Neural cell (in vitro differentiated cells): Measurements from ENCODE around the gene FITM2. TPM values are rescaled to one million over a fixed set of nuclear protein-coding genes. Genes with fewer than 3 reads are reported as not detected.

Source experiments
- H2AFZ ChIP-seq: fragments of 200-600, 300-800 bp; sonication (generic), shearing (Covaris generic); 2 replicates; pipeline ENCODE4 v1.6.0; 2014; ENCODE audit warnings: low read depth, mild to moderate bottlenecking, antibody characterized with exemption, low read length, moderate library complexity
- H3F3A ChIP-seq: fragments of 200-600 bp; shearing (Covaris generic); 2 replicates; pipeline ENCODE4 v1.6.1; 2016; ENCODE audit warnings: mild to moderate bottlenecking, moderate library complexity, mixed read lengths, antibody characterized with exemption, low read length; ENCODE audit not compliant: insufficient read depth, poor library complexity, severe bottlenecking
- H3K27ac ChIP-seq: fragments of 200-600, 300-800 bp; sonication (generic), shearing (Covaris generic); 2 replicates; pipeline ENCODE4 v1.5.1; 2014; ENCODE audit warnings: mild to moderate bottlenecking, low read length, moderate library complexity
- H3K27me3 ChIP-seq: fragments of 300-800, 200-600 bp; sonication (generic), shearing (Covaris generic); 2 replicates; pipeline ENCODE4 v1.6.0; 2014; ENCODE audit warnings: mild to moderate bottlenecking, low read depth, low read length, moderate library complexity; ENCODE audit not compliant: insufficient read depth
- H3K36me3 ChIP-seq: fragments of 300-800, 200-600 bp; sonication (generic), shearing (Covaris generic); 2 replicates; pipeline ENCODE4 v1.5.1; 2014; ENCODE audit warnings: mild to moderate bottlenecking, antibody characterized with exemption, low read length, moderate library complexity; ENCODE audit not compliant: insufficient read depth
- H3K4me2 ChIP-seq: fragments of 300-800, 200-600 bp; sonication (generic), shearing (Covaris generic); 2 replicates; pipeline ENCODE4 v1.6.0; 2014; ENCODE audit warnings: mild to moderate bottlenecking, low read length
- H3K4me3 ChIP-seq: fragments of 300-800, 200-600 bp; sonication (generic), shearing (Covaris generic); 2 replicates; pipeline ENCODE4 v1.5.1; 2014; ENCODE audit warnings: mild to moderate bottlenecking, low read length, moderate library complexity
- H3K79me2 ChIP-seq: fragments of 200-600 bp; shearing (Covaris generic); replicated peaks from 2 replicates; pipeline ENCODE4 v1.6.0; 2014; ENCODE audit warnings: mild to moderate bottlenecking, low read length, moderate library complexity; ENCODE audit not compliant: insufficient read depth
- H3K9ac ChIP-seq: fragments of 300-800, 200-600 bp; sonication (generic), shearing (Covaris generic); 2 replicates; pipeline ENCODE4 v1.6.1; 2016; ENCODE audit warnings: mild to moderate bottlenecking, low read length, mixed read lengths
- H3K9me2 ChIP-seq: fragments of 200-600 bp; shearing (Covaris generic); 2 replicates; pipeline ENCODE4 v1.6.1; 2016; ENCODE audit warnings: mild to moderate bottlenecking, low read length, mixed read lengths; ENCODE audit not compliant: insufficient read depth
- H3K9me3 ChIP-seq: fragments of 200-600, 300-800 bp; sonication (generic), shearing (Covaris generic); 2 replicates; pipeline ENCODE4 v1.6.1; 2016; ENCODE audit warnings: mild to moderate bottlenecking, mixed run types, low read length, moderate library complexity, mixed read lengths
- H4K20me1 ChIP-seq: fragments of 200-600 bp; shearing (Covaris generic); 2 replicates; pipeline ENCODE4 v1.6.1; 2016; ENCODE audit warnings: mild to moderate bottlenecking, mixed run types; ENCODE audit not compliant: insufficient read depth
- EP300 ChIP-seq: fragments of 450-650 bp; conservative IDR thresholded peaks from 2 replicates; pipeline ENCODE4 v1.6.1; 2014; ENCODE audit warnings: antibody characterized with exemption, mild to moderate bottlenecking, moderate library complexity; ENCODE audit not compliant: poor library complexity, severe bottlenecking
- EZH2 ChIP-seq: fragments of 200-600, 300-800 bp; shearing (Covaris generic), sonication (generic); IDR thresholded peaks from 2 replicates; pipeline ENCODE4 v1.6.1; 2014; ENCODE audit warnings: antibody characterized with exemption, low read length, borderline replicate concordance, mild to moderate bottlenecking; ENCODE audit not compliant: insufficient read depth, poor library complexity, severe bottlenecking
- MXI1 ChIP-seq: fragments of 450-650 bp; conservative IDR thresholded peaks from 2 replicates; pipeline ENCODE4 v1.6.1; 2014; ENCODE audit warnings: antibody characterized with exemption, mild to moderate bottlenecking; ENCODE audit not compliant: poor library complexity, severe bottlenecking
- POLR2AphosphoS5 ChIP-seq: IDR thresholded peaks from 2 replicates; pipeline ENCODE4 v1.6.1; 2012
- RAD21 ChIP-seq: fragments of 450-650 bp; conservative IDR thresholded peaks from 2 replicates; pipeline ENCODE4 v1.6.1; 2014; ENCODE audit warnings: antibody characterized with exemption, mild to moderate bottlenecking, moderate library complexity
- SMC3 ChIP-seq: fragments of 450-650 bp; conservative IDR thresholded peaks from 2 replicates; pipeline ENCODE4 v1.6.1; 2014; ENCODE audit warnings: antibody characterized with exemption, mild to moderate bottlenecking, moderate library complexity; ENCODE audit not compliant: poor library complexity
- TAF1 ChIP-seq: IDR thresholded peaks from 2 replicates; pipeline ENCODE4 v1.6.1; 2012; ENCODE audit warnings: low read depth
- polyA plus RNA-seq: library from polyadenylated mRNA; depleted of rRNA; stranded (reverse); fragments of >200 nt; gene quantifications from 2 replicates; pipeline ENCODE4 v1.2.3, GENCODE V29; 2014
- TF ChIP-seq, protein P1 (sequence below): IDR thresholded peaks from 2 replicates; pipeline ENCODE4 v1.6.1; 2012; ENCODE audit warnings: borderline replicate concordance
- TF ChIP-seq, protein P2 (sequence below): fragments of 450-650 bp; IDR thresholded peaks from 2 replicates; pipeline ENCODE4 v1.5.1; 2014; ENCODE audit warnings: antibody characterized with exemption, mild to moderate bottlenecking, moderate library complexity; ENCODE audit not compliant: poor library complexity, severe bottlenecking

The FITM2 gene
- polyA plus RNA-seq, 1 donor from 2014 or later: 5.5 TPM

DNA sequence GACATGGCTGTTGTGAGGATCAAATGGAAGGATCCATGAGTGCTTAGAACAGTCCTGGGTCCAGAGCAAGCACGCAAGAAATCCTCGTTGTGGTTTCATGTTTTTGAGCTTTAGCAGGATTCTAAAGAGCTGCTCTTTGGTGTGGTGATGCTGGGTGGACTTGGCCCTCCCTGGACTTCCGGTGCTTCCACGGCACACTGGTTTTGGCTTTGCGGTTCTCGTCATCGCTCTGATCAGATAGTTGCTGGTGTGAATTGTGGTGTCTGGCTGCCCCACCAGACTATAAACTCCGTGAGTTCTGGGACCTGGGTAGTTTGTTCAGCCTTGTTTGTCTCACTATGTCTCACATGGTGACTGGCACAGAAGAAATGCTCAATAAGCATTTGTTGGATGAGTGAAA is 47.8 kb upstream of the FITM2 start:
- Histone ChIP-seq H3K79me2 (no peaks in the 10 kb centered on the region), H3K9ac (no peak overlapping the region)

DNA sequence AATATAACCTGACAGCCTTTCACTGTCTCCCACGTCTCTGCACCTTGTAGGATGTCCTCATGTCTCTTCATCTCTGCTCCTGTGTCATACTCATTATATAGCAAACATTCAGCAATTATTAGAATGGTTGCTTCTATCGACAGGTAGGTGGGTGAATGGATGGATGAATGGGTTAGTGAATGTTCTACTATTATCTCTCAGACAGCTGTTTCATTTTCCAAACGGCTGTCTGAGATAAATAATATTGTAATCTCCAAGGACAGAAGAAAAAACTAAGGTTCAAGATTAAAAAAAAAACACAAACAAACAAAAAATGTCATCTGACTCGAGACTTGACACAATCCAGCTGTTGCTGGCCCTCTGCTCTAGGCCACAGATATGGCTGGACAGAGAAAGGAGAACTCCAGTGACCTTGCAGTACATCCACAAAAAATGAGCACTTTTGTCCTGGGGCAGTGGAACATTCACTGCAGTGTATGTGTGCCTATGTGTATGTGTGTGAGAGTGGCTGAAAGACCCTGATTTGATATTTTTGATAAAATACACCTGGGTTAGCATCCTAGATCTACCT is 46.6 kb upstream of the FITM2 start:
- Histone ChIP-seq H3K9me3 (no peaks in the 10 kb centered on the region), H4K20me1 (no peaks in the 10 kb centered on the region), H3K4me2 (no peak overlapping the region), H3K9ac (no peak overlapping the region), H2AFZ (no peak overlapping the region), H3F3A (no peaks in the 10 kb centered on the region), H3K27me3 (no peaks in the 10 kb centered on the region), H3K4me3 (no peak overlapping the region), H3K27ac (no peak overlapping the region), H3K9me2 (no peaks in the 10 kb centered on the region), H3K36me3 (no peaks in the 10 kb centered on the region), H3K79me2 (no peaks in the 10 kb centered on the region)
- TF ChIP-seq TAF1: no peak
- no peak for TF ChIP-seq EP300
- TF ChIP-seq RAD21: no peak
- TF ChIP-seq SMC3: no peak
- TF ChIP-seq, protein P1, sequence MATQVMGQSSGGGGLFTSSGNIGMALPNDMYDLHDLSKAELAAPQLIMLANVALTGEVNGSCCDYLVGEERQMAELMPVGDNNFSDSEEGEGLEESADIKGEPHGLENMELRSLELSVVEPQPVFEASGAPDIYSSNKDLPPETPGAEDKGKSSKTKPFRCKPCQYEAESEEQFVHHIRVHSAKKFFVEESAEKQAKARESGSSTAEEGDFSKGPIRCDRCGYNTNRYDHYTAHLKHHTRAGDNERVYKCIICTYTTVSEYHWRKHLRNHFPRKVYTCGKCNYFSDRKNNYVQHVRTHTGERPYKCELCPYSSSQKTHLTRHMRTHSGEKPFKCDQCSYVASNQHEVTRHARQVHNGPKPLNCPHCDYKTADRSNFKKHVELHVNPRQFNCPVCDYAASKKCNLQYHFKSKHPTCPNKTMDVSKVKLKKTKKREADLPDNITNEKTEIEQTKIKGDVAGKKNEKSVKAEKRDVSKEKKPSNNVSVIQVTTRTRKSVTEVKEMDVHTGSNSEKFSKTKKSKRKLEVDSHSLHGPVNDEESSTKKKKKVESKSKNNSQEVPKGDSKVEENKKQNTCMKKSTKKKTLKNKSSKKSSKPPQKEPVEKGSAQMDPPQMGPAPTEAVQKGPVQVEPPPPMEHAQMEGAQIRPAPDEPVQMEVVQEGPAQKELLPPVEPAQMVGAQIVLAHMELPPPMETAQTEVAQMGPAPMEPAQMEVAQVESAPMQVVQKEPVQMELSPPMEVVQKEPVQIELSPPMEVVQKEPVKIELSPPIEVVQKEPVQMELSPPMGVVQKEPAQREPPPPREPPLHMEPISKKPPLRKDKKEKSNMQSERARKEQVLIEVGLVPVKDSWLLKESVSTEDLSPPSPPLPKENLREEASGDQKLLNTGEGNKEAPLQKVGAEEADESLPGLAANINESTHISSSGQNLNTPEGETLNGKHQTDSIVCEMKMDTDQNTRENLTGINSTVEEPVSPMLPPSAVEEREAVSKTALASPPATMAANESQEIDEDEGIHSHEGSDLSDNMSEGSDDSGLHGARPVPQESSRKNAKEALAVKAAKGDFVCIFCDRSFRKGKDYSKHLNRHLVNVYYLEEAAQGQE: no peak
- TF ChIP-seq MXI1: no peak
- TF ChIP-seq, protein P2, sequence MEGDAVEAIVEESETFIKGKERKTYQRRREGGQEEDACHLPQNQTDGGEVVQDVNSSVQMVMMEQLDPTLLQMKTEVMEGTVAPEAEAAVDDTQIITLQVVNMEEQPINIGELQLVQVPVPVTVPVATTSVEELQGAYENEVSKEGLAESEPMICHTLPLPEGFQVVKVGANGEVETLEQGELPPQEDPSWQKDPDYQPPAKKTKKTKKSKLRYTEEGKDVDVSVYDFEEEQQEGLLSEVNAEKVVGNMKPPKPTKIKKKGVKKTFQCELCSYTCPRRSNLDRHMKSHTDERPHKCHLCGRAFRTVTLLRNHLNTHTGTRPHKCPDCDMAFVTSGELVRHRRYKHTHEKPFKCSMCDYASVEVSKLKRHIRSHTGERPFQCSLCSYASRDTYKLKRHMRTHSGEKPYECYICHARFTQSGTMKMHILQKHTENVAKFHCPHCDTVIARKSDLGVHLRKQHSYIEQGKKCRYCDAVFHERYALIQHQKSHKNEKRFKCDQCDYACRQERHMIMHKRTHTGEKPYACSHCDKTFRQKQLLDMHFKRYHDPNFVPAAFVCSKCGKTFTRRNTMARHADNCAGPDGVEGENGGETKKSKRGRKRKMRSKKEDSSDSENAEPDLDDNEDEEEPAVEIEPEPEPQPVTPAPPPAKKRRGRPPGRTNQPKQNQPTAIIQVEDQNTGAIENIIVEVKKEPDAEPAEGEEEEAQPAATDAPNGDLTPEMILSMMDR: no peak
- TF ChIP-seq EZH2: no peak
- TF ChIP-seq POLR2AphosphoS5: no peak

More for the DNA sequence above, 47.8 kb upstream of the FITM2 start:
- H3K4me2 ChIP-seq: no peak overlapping the region
- H3F3A ChIP-seq: no peaks in the 10 kb centered on the region
- H4K20me1 ChIP-seq: no peaks in the 10 kb centered on the region
- no peak overlapping the region for H3K4me3 ChIP-seq
- no peak overlapping the region for H3K27ac ChIP-seq
- no peaks in the 10 kb centered on the region for H3K9me2 ChIP-seq
- H3K9me3 ChIP-seq: no peaks in the 10 kb centered on the region
- TF ChIP-seq TAF1 (no peak), POLR2AphosphoS5 (no peak), MXI1 (no peak)
- TF ChIP-seq, protein P2: no peak
- no peak overlapping the region for H2AFZ ChIP-seq
- no peaks in the 10 kb centered on the region for H3K36me3 ChIP-seq
- H3K27me3 ChIP-seq: no peaks in the 10 kb centered on the region
